HG02642 (cell line): ENCODE data around the gene DYNLT4.
"Not testable (repeated sequence)": the region's sequence is repeated elsewhere in the genome, so short reads cannot be mapped to it uniquely, and the experiment has no call there.

Experiments used
- ATAC-seq: cut with Tn5 transposase; IDR thresholded peaks from one replicate; pipeline ENCODE4 v1.9.1; 2021; ENCODE audit warnings: mild to moderate bottlenecking; ENCODE audit not compliant: unreplicated experiment, poor library complexity

Gene DYNLT4

DNA sequence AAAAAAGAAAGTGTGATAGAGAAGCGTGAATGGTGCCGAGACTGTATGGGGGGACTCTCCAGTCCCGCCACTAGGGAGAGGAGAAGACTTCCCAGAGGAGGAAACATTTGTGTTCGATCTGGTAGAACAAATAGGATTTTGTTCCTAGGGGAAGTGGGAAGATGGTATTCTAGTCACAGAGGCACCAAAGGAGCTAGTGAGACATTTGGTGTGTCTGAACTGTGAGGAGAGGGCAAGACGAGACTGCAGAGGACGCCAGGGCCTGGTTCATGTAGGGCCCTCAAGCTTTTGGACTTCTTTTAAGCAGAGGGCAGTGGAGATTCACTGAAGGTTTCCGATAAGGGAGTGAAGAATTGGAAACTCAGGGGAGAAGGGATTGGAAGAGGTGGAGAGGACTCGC lies 4.1 kb upstream of the DYNLT4 start:
- no peak for ATAC-seq

GRCh38 chr1:44810762-44811105 lies 3.6 kb upstream of the DYNLT4 start:
- not testable (repeated sequence) for ATAC-seq

DNA sequence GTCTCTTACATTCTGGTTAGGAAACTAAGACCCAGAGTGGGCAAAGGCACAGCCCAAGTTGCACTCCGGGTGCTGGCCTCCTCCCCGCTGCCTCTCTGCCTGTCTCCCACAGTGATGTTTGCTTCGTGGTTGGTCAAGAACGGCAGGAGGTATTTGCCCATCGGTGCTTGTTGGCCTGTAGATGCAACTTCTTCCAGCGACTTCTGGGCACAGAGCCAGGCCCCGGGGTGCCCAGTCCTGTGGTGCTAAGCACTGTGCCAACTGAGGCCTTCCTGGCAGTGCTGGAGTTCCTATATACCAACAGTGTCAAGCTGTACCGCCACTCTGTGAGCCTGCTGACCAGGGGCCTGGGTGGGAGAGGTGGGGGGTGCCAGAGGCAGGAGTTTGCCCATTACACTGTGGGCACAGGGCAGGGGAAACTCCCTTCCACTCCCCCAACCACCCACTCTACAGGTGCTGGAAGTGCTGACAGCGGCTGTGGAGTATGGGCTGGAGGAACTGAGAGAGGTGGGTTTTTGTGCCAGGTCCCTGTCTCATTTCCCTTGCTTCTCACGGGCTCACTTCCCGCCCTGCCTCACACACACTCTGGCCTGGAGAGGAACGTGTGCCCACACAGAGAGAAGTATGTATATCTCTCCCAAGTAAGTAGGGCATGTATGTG lies 3.1 kb upstream of the DYNLT4 start:
- ATAC-seq: no peak

GRCh38 chr1:44808938-44809917 lies 2.1 kb upstream of the DYNLT4 start:
- peak; percentile 46 for ATAC-seq

GRCh38 chr1:44808063-44808937 lies 1.1 kb upstream of the DYNLT4 start, which contains the start of gene BTBD19:
Gene BTBD19, plus strand, starts transcription at chr1:44808523. Its CDS starts 298 bp downstream, at chr1:44808821.
- ATAC-seq: peak; percentile 21

DNA sequence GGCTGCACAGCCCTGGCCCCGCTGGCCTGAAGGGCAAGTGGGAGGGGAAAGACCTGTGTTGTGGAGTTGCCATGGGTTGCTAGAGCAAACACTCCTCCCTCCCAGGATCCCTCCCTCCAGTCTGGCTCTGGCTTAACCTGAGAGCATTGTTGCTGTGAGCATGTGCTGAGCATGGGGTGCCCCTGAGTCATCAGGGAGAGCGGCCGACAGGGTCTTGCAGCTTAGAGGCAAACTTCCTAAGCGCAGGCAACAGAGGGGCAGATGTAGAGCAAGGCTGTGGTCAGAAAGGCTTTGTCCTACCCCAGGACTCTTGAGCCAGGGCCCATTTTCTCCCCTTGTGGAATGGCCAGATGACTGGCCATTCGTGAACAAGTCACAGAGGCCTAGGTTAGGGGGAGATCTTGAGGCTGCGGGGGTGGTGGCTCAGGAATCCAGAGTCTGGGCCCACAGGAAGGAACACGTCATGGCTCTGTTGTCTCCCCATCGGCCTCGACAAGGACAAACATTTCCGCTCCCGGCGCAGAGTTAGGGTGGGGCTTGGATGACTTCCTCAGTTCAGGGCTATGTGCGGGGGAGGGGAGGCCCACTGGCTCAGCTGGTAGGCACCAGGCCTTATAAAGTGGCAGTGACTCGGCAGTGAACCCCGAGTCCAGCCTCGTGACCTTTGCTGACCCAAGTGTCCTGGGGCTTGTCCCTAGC lies 362 bp upstream of the DYNLT4 start:
- ATAC-seq: peak; percentile 33

GRCh38 chr1:44806025-44806703 lies 987 bp downstream of the DYNLT4 start:
- ATAC-seq: no peak

DNA sequence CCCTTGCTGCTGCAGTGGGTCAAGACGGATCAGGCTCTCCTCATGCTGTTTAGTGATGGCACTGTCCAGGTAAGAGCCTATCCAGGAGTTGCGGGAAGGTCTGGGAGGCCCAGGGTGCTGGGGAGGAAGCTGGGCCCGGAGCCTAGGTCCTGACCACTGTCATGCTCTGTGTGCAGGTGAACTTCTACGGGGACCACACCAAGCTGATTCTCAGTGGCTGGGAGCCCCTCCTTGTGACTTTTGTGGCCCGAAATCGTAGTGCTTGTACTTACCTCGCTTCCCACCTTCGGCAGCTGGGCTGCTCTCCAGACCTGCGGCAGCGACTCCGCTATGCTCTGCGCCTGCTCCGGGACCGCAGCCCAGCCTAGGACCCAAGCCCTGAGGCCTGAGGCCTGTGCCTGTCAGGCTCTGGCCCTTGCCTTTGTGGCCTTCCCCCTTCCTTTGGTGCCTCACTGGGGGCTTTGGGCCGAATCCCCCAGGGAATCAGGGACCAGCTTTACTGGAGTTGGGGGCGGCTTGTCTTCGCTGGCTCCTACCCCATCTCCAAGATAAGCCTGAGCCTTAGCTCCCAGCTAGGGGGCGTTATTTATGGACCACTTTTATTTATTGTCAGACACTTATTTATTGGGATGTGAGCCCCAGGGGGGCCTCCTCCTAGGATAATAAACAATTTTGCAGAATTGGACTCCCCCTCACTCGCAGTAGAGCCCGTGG lies 1.7 kb downstream of the DYNLT4 start:
- no peak for ATAC-seq

GRCh38 chr1:44803312-44804095 lies 3.6 kb downstream of the DYNLT4 start:
- no peak for ATAC-seq

GRCh38 chr1:44803062-44803311 lies 4.2 kb downstream of the DYNLT4 start:
- no peak for ATAC-seq

DNA sequence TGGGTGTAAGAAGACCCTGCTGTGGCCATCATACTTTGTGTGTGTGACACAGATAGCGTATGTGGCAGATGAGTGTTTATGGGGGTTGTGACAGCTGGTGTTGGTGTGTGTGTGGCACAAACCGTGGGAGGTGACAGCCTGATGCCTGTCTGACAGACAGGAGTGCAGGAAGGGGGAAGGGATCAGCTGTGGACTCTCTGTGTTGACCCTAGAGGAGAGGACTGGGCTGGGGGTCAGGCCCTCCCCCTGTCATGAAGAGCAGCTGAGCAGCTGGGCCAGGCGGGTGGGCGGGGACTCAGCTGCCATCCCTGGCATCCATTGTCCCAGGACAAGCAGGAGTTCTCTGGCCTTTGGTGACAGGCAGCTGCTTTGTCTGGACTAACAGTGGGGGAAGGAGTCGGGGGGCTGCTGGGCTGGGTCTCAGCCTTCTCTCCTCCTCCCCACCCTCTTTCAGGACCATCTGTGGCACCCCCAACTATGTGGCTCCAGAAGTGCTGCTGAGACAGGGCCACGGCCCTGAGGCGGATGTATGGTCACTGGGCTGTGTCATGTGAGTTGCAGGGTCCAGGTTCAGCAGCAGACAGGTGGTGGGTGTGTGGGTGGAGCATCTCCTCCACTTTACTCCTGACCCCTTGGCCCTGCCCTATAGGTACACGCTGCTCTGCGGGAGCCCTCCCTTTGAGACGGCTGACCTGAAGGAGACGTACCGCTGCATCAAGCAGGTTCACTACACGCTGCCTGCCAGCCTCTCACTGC lies 4.7 kb downstream of the DYNLT4 start:
- ATAC-seq: no peak

DNA sequence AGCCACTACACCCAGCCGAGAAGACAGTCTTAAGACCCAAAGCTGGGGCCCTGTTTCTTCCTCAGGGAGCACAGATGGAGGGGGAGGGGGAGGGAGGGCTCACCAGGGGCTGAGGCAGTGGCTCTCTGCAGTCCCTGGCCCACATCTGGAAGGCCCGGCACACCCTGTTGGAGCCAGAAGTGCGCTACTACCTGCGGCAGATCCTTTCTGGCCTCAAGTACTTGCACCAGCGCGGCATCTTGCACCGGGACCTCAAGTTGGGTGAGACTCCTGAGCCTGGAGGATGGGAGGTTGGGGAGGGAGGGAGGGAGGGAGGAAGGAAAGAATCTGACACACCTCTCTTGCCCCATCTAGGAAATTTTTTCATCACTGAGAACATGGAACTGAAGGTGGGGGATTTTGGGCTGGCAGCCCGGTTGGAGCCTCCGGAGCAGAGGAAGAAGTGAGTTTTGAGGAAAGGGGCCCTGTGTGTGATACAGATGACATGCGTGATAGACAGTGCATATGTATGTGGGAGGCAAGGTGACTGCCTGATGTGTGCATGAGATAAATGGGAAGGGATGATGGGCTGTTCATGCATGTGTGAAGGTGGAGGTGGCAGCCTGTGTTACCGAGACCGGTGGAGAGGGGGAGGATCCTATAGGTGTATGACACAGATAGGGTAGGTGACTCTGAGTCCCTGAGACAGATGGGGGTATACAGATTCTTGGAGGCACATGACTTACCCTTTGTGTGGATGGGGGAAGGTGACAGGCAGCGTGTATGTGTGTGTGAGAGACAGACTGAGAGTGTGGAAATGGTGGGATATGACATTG lies 5.5 kb downstream of the DYNLT4 start:
- ATAC-seq: no peak

DNA sequence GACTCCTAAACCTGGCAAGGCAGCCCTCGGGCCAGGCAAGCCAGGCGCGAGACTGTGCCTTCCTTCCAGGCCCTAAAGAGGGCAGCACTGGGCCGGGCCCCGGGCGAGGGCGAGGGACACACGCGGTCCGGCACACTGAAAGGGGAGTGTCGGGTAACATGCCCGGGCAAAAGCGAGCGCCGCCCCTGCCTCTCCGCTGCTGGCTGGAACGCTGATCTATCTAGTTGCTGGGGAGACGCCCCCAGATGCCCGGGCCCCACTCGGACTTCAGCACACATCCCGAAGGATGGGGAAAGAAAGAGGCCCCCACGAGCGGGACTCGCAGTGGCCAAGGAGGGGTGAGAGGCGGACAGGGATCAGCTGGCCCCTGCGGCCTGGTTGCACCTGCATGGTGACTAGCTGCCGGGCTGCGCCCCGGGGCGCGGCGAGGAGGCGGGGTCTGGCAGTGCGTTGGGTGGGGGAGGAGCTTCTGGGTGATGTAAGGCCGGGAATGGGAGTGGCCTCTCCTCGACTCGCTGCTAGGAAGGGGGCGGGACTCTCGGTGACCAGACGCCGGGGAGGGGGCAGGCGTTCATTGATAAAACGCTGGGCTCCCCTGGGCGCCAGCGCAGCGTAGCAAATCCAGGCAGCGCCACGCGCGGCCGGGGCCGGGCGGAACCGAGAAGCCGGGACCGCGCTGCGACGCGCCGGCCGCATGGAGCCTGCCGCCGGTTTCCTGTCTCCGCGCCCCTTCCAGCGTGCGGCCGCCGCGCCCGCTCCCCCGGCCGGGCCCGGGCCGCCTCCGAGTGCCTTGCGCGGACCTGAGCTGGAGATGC lies 7.2 kb downstream of the DYNLT4 start, which contains the start of gene PLK3:
Gene PLK3, plus strand, starts transcription at position 608 of the 815 bp plus-strand sequence. Its CDS starts 87 bp downstream, at position 695.
- ATAC-seq: peak; percentile 81

- no peak for ATAC-seq
These were observed 8.4 kb downstream of the DYNLT4 start for GRCh38 chr1:44798481-44799365.

GRCh38 chr1:44797886-44798285 lies 9.3 kb downstream of the DYNLT4 start:
- ATAC-seq: not testable (repeated sequence)
